Epithelial cell of proximal tubule (primary cell): ENCODE results near the gene TBC1D22A. TPM values are rescaled to one million over a fixed set of nuclear protein-coding genes. Genes with fewer than 3 reads are reported as not detected.

ENCODE experiments used
- DNase-seq: peaks from one replicate; pipeline ENCODE4 v3.0.0-alpha.2; 2011; ENCODE audit warnings: low read depth
- H3K4me3 ChIP-seq: 2 replicates; pipeline ENCODE4 v1.5.1; 2011; ENCODE audit warnings: low read depth, mild to moderate bottlenecking, low read length
- total RNA-seq: library from RNA; depleted of rRNA; stranded (reverse); fragments of >200 nt; gene quantifications from 2 replicates; pipeline ENCODE4 v1.2.3, GENCODE V29; 2015
- TF ChIP-seq, protein P1 (sequence below): conservative IDR thresholded peaks from 2 replicates; pipeline ENCODE4 v1.5.1; 2012; ENCODE audit warnings: low read depth, mild to moderate bottlenecking, low read length

The TBC1D22A gene
- total RNA-seq, 1 donor from 2014 or later = 22.7 TPM

GRCh38 chr22:47146941-47147340 is 384.5 kb downstream of the TBC1D22A start:
- DNase-seq = no peak
- TF ChIP-seq, protein P1, sequence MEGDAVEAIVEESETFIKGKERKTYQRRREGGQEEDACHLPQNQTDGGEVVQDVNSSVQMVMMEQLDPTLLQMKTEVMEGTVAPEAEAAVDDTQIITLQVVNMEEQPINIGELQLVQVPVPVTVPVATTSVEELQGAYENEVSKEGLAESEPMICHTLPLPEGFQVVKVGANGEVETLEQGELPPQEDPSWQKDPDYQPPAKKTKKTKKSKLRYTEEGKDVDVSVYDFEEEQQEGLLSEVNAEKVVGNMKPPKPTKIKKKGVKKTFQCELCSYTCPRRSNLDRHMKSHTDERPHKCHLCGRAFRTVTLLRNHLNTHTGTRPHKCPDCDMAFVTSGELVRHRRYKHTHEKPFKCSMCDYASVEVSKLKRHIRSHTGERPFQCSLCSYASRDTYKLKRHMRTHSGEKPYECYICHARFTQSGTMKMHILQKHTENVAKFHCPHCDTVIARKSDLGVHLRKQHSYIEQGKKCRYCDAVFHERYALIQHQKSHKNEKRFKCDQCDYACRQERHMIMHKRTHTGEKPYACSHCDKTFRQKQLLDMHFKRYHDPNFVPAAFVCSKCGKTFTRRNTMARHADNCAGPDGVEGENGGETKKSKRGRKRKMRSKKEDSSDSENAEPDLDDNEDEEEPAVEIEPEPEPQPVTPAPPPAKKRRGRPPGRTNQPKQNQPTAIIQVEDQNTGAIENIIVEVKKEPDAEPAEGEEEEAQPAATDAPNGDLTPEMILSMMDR = no peak
- H3K4me3 ChIP-seq = no peak overlapping the region

DNA sequence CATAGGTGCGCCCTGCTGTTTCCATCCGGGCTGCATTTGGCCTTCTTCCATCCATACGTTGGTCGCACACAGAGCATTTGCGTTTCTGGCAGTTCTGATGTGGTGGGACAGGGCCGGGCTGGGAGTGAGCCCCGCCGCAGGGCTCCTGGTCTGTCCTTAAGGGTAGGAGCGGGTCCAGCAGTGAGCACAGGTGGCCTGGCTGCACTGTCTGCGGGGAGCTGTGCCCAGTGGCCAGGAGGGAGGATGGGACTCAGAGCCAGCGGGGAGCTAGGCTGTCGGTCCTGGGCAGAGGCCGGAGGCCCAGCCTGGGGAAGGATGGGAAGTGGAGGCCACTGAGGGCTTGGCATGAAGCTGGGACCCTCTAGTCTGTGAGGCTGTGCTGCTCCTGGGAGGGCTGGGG is 385.1 kb downstream of the TBC1D22A start:
- TF ChIP-seq, protein P1 = no peak
- DNase-seq = no peak

GRCh38 chr22:47148510-47148909 is 386.1 kb downstream of the TBC1D22A start:
- DNase-seq = no peak
- TF ChIP-seq, protein P1 = no peak
- no peak overlapping the region for H3K4me3 ChIP-seq

More for the DNA sequence above, 385.1 kb downstream of the TBC1D22A start:
- no peak overlapping the region for H3K4me3 ChIP-seq

DNA sequence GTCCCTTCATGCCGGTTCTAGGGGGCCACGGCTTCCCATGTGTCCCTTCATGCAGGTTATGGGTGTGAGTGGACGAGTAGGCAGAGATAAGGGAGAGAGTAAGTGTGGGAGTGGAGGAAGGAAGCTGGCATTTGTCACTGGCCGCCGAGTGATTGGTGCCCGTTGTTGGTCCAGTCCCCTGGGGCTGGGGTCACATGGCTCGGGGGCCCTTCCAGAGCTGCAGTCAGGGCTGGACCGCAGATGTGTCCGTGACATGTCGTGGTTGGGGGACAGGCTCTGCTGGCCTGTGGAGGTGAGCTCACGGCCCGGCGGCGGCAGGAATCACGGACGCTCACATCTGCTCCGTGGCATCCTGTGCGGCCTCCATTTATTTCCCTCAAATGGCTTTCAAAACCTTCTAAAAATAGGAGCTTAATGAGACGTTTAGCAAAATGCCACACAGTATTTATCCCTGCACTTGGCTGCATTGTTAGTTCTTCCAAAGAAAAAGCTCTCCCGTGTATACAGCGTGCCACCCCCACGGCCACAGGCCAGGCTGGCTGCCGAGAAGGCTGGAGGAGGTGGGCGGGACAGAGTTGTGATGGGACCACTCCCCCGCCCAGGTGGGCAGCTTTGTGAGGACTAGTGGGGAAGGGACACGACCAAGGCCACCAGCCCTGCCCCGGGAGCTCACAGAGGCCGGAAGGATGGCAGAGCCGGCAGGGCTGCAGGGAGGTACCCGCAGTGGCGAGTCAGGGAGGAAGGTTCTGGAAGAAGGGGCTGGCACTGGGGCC is 386.7 kb downstream of the TBC1D22A start:
- TF ChIP-seq, protein P1 = no peak
- no peak overlapping the region for H3K4me3 ChIP-seq

DNA sequence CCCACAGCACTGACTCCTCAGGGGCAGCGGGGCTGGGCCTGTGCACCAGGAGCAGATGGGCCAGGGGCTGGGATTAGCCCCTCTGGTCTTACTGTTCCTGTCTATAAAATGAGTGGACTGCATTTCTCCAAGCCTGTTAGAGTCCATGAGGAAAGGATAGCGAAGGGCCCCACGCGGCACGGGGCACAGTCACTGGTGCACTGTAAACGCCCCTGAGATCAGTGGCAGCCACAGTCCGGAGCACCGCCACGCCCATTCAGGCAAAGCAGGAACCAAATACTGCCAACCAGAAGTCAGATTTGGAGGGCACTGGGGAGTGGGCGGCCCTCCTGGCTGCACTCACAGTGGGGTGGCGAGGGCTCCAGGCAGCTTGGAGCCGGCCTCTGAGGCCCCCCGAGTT is 387.5 kb downstream of the TBC1D22A start:
- no peak for DNase-seq
- TF ChIP-seq, protein P1 = no peak
- H3K4me3 ChIP-seq = no peak overlapping the region

More for the DNA sequence above, 386.7 kb downstream of the TBC1D22A start:
- no peak for DNase-seq

DNA sequence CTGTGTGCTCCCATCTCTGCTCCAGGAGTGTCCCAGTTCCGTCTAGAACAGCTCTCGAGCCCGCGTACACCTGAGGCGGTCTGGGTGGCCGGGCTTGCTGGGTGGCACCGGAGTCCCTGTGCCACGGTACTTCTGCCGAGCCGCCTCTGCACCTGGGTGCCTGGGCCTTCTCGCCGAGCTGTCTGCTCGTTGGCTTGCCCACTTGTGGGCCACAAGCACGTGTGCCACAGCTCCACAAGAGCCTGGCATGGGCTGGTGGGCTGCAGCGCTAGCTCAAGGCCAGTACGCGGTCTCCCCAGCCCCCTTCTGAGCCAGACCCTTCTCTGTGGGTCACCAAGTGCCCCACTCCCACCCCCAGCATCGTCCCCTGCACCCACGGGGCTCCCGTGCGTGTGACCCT is 388.0 kb downstream of the TBC1D22A start:
- H3K4me3 ChIP-seq = no peak overlapping the region
- TF ChIP-seq, protein P1 = no peak
- no peak for DNase-seq

GRCh38 chr22:47151064-47151463 is 388.6 kb downstream of the TBC1D22A start:
- no peak for DNase-seq
- no peak overlapping the region for H3K4me3 ChIP-seq
- TF ChIP-seq, protein P1 = no peak
